Suprapubic skin (tissue), 4 donors: ENCODE results near the gene PABPN1L. TPM values are rescaled to one million over a fixed set of nuclear protein-coding genes. Genes with fewer than 3 reads are reported as not detected.

Experiments used
- DNase-seq, 2 donors: peaks; one replicate each; pipeline ENCODE4 v3.0.0-alpha.2; 2019; ENCODE audit warnings: low spot score in 2 of 2
- H3K27ac ChIP-seq: fragments of 200-600 bp; sonication (generic); one replicate; pipeline ENCODE4 v1.5.1; 2019
- H3K27me3 ChIP-seq: fragments of 200-600 bp; sonication (generic); one replicate; pipeline ENCODE4 v1.5.1; 2019
- H3K36me3 ChIP-seq: fragments of 200-600 bp; sonication (generic); one replicate; pipeline ENCODE4 v1.5.1; 2019
- H3K4me1 ChIP-seq: fragments of 200-600 bp; sonication (generic); one replicate; pipeline ENCODE4 v1.5.1; 2019
- H3K4me3 ChIP-seq: fragments of 200-600 bp; sonication (generic); one replicate; pipeline ENCODE4 v1.5.1; 2019; ENCODE audit warnings: mild to moderate bottlenecking
- H3K9me3 ChIP-seq: fragments of 200-600 bp; sonication (generic); one replicate; pipeline ENCODE4 v1.5.1; 2019
- EP300 ChIP-seq: sonication (generic); formaldehyde crosslinking; IDR thresholded peaks from one replicate; pipeline ENCODE4 v1.6.1; 2017; ENCODE audit warnings: antibody characterized with exemption
- POLR2A ChIP-seq, 2 donors: fragments of 450-650 bp; IDR thresholded peaks; one replicate each; pipeline ENCODE4 v1.6.1; 2017; ENCODE audit warnings: antibody characterized with exemption in 2 of 2, mild to moderate bottlenecking in 2 of 2, moderate library complexity in 2 of 2
- POLR2AphosphoS5 ChIP-seq, 3 donors: sonication (generic); formaldehyde crosslinking; IDR thresholded peaks; one replicate each; pipeline ENCODE4 v1.6.1; 2017; ENCODE audit warnings: antibody characterized with exemption in 3 of 3
- WGBS: methylation state at CpG from one replicate; pipeline ENCODE4 v1.1.5; 2018; 5-methylcytosine and 5-hydroxymethylcytosine counted together
- total RNA-seq, 4 donors: library from RNA; depleted of rRNA; stranded (reverse); fragments of >200 nt; gene quantifications; one replicate each; pipeline ENCODE4 v1.1.0, GENCODE V29; 2016
- TF ChIP-seq, protein P1 (sequence below), 2 donors: fragments of 200-600 bp in 1 of 2; fragments of 450-650 bp in 1 of 2; sonication (generic) in 1 of 2; IDR thresholded peaks; one replicate each; pipeline ENCODE4 v1.5.1; 2016 to 2019; ENCODE audit warnings: antibody characterized with exemption in 2 of 2, mild to moderate bottlenecking in 1 of 2, moderate library complexity in 1 of 2

PABPN1L gene
- total RNA-seq, 4 donors from 2014 or later, result not detected

DNA sequence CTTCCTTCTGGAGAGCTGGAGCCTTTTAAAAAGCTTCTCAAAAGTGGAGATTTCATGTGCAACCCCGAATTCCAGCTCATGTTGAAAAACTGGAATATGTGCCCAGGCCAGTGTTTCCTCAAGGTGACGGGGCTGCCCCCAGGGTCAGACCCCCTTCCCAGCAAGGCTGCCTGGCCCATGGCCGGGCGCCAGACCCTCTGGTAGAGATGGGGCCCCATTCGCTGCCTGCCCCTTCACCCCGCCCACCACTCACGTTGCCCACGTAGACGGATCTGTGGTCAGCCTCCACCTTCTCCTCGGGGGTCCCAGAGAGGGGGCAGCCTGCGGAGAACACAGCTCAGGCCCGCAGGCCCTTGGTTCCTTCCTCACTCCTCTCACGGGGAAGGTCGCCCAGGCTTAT is 1.1 kb downstream of the PABPN1L start:
- no peak for TF ChIP-seq EP300
- TF ChIP-seq POLR2AphosphoS5 (IDR thresholded peaks at IDR 0.05), result no peak
- TF ChIP-seq, protein P1, sequence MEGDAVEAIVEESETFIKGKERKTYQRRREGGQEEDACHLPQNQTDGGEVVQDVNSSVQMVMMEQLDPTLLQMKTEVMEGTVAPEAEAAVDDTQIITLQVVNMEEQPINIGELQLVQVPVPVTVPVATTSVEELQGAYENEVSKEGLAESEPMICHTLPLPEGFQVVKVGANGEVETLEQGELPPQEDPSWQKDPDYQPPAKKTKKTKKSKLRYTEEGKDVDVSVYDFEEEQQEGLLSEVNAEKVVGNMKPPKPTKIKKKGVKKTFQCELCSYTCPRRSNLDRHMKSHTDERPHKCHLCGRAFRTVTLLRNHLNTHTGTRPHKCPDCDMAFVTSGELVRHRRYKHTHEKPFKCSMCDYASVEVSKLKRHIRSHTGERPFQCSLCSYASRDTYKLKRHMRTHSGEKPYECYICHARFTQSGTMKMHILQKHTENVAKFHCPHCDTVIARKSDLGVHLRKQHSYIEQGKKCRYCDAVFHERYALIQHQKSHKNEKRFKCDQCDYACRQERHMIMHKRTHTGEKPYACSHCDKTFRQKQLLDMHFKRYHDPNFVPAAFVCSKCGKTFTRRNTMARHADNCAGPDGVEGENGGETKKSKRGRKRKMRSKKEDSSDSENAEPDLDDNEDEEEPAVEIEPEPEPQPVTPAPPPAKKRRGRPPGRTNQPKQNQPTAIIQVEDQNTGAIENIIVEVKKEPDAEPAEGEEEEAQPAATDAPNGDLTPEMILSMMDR (IDR thresholded peaks at IDR 0.05), result no peak
- TF ChIP-seq POLR2A (IDR thresholded peaks at IDR 0.05), result no peak
- Histone ChIP-seq H3K4me3 (no peak overlapping the region), H3K27ac (no peak overlapping the region), H3K27me3 (peaks cover 11% of the 10 kb centered on the region), H3K36me3 (peaks cover 31% of the 10 kb centered on the region), H3K4me1 (no peaks in the 10 kb centered on the region), H3K9me3 (no peaks in the 10 kb centered on the region)
- no peak for DNase-seq
- 50% methylated on average over 1 of the region's 14 CpGs for WGBS

DNA sequence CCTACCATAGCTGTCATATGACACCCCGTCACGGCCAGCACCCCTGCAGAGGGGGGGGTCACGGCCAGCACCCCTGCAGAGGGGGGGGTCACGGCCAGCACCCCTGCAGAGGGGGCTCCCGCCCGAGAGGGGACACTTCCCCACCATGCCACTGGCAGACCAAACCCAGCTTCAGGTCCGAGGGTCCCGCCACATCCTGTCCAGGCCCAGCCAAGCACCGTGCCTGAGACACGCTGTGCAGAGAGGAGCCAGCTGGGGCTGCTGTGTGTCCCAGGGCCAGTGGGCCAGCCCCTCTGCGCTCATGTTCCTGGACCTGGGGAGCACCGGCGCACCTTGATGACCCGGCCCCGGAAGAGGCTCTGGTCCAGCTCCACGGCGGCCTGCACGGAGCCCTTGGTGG is 1.9 kb downstream of the PABPN1L start:
- H3K4me1 ChIP-seq, result no peaks in the 10 kb centered on the region

DNA sequence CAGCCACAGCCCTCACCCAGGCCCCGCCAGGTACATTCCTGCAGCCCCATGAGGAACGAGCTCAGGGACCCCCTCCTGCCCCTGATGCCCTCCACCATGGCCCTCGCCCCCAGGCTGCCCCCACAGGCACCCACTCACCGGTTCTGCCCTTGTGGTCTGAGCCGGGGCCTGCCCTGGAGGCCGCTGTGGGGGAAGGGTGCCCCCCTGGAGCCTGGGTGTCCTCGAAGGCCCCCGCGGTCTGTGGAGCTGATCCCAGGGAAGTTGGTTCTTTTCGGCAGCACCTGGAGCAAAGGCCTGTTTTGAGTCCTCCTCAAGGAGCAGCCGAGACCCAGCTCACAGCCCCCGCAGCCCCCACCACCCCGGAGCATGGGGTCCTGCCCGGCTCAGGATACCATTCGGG is 2.4 kb downstream of the PABPN1L start:
- no peak overlapping the region for H3K4me3 ChIP-seq
- peaks cover 3% of the 10 kb centered on the region for H3K4me1 ChIP-seq
- H3K9me3 ChIP-seq, result no peaks in the 10 kb centered on the region
- no CpG with 5 or more reads among the region's 15 CpGs for WGBS
- H3K27ac ChIP-seq, result no peak overlapping the region
- DNase-seq, result no peak
- TF ChIP-seq POLR2AphosphoS5 (IDR thresholded peaks at IDR 0.05) (no peak), POLR2A (IDR thresholded peaks at IDR 0.05) (no peak), EP300 (no peak)
- TF ChIP-seq, protein P1 (IDR thresholded peaks at IDR 0.05), result no peak
- peaks cover 43% of the 10 kb centered on the region for H3K36me3 ChIP-seq
- peaks cover under 1% of the 10 kb centered on the region for H3K27me3 ChIP-seq

More for the DNA sequence above, 1.9 kb downstream of the PABPN1L start:
- Histone ChIP-seq H3K4me3 (no peak overlapping the region), H3K27me3 (peaks cover 5% of the 10 kb centered on the region), H3K27ac (no peak overlapping the region), H3K9me3 (no peaks in the 10 kb centered on the region), H3K36me3 (peaks cover 39% of the 10 kb centered on the region)
- TF ChIP-seq, protein P1 (IDR thresholded peaks at IDR 0.05), result no peak
- TF ChIP-seq POLR2A (IDR thresholded peaks at IDR 0.05) (no peak), POLR2AphosphoS5 (IDR thresholded peaks at IDR 0.05) (no peak), EP300 (no peak)
- no CpG with 5 or more reads among the region's 18 CpGs for WGBS
- DNase-seq, result no peak

DNA sequence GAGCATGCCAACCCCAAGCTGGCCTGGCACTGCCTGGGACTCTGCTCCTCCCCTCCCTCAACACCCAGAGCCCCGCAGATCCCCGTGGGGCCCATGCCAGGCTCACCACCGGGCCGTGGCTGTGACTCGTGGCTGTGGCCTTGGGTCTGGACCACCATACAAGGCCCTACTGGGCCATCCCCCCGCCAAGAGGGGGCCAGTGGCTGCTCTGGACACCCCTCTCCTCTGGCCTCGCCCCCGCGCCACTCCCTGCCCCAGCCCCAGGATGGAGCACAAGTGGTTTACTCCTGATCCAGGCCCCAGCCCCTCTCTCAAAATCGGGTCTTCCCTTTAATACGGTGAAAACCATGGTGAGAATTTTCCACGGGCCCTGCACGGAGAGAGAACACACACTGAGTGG is 3.0 kb downstream of the PABPN1L start:
- no peak overlapping the region for H3K27ac ChIP-seq
- H3K27me3 ChIP-seq, result no peaks in the 10 kb centered on the region
- no peaks in the 10 kb centered on the region for H3K9me3 ChIP-seq
- H3K36me3 ChIP-seq, result peaks cover 43% of the 10 kb centered on the region
- no peak for DNase-seq
- no peak overlapping the region for H3K4me3 ChIP-seq
- WGBS, result 88% methylated on average over 13 of the region's 13 CpGs
- TF ChIP-seq POLR2A (IDR thresholded peaks at IDR 0.05) (no peak), EP300 (no peak)
- peaks cover 7% of the 10 kb centered on the region for H3K4me1 ChIP-seq

DNA sequence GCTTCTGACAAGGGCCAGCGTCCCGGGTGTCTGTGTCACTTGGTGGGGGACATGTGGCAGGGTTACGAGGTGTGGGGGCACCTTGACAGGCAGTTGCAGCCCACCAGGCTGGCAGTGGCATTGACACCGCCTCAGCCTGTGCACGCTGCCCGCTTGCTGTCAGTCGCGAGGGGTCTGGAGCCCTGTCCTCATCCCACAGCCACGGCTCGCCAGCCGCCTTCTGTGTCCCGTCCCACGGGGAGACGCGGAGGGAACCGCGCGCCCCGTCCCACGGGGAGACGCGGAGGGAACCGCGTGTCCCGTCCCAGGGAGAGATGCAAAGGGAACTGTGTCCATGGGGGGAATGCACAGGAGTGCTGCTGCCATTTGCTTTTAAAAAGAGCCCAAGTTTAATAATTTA is 3.5 kb downstream of the PABPN1L start:
- H3K36me3 ChIP-seq, result peaks cover 43% of the 10 kb centered on the region
- H3K4me3 ChIP-seq, result no peak overlapping the region
- DNase-seq, result no peak
- no peaks in the 10 kb centered on the region for H3K27me3 ChIP-seq
- WGBS, result 94% methylated on average over 16 of the region's 25 CpGs
- TF ChIP-seq POLR2AphosphoS5 (IDR thresholded peaks at IDR 0.05), result no peak
- TF ChIP-seq, protein P1 (IDR thresholded peaks at IDR 0.05), result no peak
- no peak for TF ChIP-seq POLR2A (IDR thresholded peaks at IDR 0.05)
- no peak for TF ChIP-seq EP300
- no peak overlapping the region for H3K27ac ChIP-seq
- H3K9me3 ChIP-seq, result no peaks in the 10 kb centered on the region
- peaks cover 11% of the 10 kb centered on the region for H3K4me1 ChIP-seq

DNA sequence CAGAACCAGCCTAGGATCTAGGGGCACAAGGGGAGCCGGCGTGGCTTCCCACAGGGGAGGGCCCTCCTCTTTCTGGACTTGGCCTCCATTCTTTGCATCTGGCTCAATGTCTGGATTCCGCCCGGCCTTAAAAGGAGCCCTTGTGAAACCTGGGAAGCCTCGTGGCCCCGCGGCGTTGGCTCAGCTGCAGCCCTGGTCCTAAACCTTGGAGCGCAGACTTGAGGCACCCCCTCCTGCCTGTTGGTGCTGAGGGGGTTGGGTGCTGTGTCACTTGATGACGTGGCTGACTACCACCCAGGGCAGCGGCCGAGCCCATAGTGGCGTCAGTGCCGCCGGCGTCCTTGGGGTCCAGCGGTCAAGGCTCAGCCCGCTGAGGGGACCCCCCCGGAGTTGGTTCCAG is 5.1 kb downstream of the PABPN1L start:
- 100% methylated on average over 1 of the region's 19 CpGs for WGBS
- H3K4me3 ChIP-seq, result no peak overlapping the region
- peaks cover 43% of the 10 kb centered on the region for H3K36me3 ChIP-seq
- no peak overlapping the region for H3K27ac ChIP-seq
- no peak for DNase-seq
- H3K27me3 ChIP-seq, result no peaks in the 10 kb centered on the region
- H3K4me1 ChIP-seq, result peaks cover 18% of the 10 kb centered on the region
- no peak for TF ChIP-seq EP300
- no peak for TF ChIP-seq POLR2AphosphoS5 (IDR thresholded peaks at IDR 0.05)
- TF ChIP-seq, protein P1 (IDR thresholded peaks at IDR 0.05), result no peak
- TF ChIP-seq POLR2A (IDR thresholded peaks at IDR 0.05), result no peak
- no peaks in the 10 kb centered on the region for H3K9me3 ChIP-seq
